Activated CD4-positive, alpha-beta memory T cell treated with anti-CD3 and anti-CD28 coated beads, Interleukin-2, amount 10 ng/mL, durations not matched to agents 7 days and 5 days (primary cell): ENCODE results near the gene WDR7. TPM values are rescaled to one million over a fixed set of nuclear protein-coding genes. Genes with fewer than 3 reads are reported as not detected.

Experiments used
- CTCF ChIA-PET: fragments of 350-600 bp; sonication (Branson Sonifier 250); formaldehyde crosslinking; loops from one replicate; lab custom pipeline; 2021; ENCODE audit warnings: antibody characterized with exemption, inconsistent platforms; lab: Charles Lee
- POLR2A ChIA-PET: fragments of 350-600 bp; sonication (Branson Sonifier 250); formaldehyde crosslinking; loops from one replicate; lab custom pipeline; 2021; ENCODE audit warnings: antibody characterized with exemption; lab: Charles Lee
- DNase-seq: peaks from one replicate; pipeline ENCODE4 v3.0.0-alpha.2; 2020
- H3K27ac Mint-ChIP-seq: one replicate; pipeline ENCODE4 v1.8.0; 2021; ENCODE audit warnings: mild to moderate bottlenecking, mixed read lengths
- H3K27me3 Mint-ChIP-seq: one replicate; pipeline ENCODE4 v1.8.0; 2021; ENCODE audit warnings: mixed read lengths
- H3K36me3 Mint-ChIP-seq: one replicate; pipeline ENCODE4 v1.8.0; 2021; ENCODE audit warnings: low read depth, mixed read lengths
- H3K4me1 Mint-ChIP-seq: one replicate; pipeline ENCODE4 v1.8.0; 2021; ENCODE audit warnings: mixed read lengths
- H3K4me3 Mint-ChIP-seq: one replicate; pipeline ENCODE4 v1.8.0; 2021; ENCODE audit warnings: mild to moderate bottlenecking, mixed read lengths
- H3K9me3 Mint-ChIP-seq: one replicate; pipeline ENCODE4 v1.8.0; 2021; ENCODE audit warnings: mixed read lengths
- total RNA-seq, 2 experiments: library from RNA; stranded (reverse); gene quantifications; one replicate each; pipeline ENCODE4 v1.2.3, GENCODE V29; 2021

The WDR7 gene
- total RNA-seq, 2 experiments from 2014 or later: 29.1 to 33.0 TPM

GRCh38 chr18:56836173-56836572 is 185.0 kb downstream of the WDR7 start:
- ChIA-PET CTCF (no interaction called here), POLR2A (no interaction called here)
- Mint-ChIP-seq H3K4me3 (no peak overlapping the region), H3K27ac (no peak overlapping the region), H3K4me1 (no peaks in the 10 kb centered on the region), H3K27me3 (no peaks in the 10 kb centered on the region), H3K36me3 (peaks cover 3% of the 10 kb centered on the region), H3K9me3 (no peaks in the 10 kb centered on the region)
- DNase-seq: no peak

DNA sequence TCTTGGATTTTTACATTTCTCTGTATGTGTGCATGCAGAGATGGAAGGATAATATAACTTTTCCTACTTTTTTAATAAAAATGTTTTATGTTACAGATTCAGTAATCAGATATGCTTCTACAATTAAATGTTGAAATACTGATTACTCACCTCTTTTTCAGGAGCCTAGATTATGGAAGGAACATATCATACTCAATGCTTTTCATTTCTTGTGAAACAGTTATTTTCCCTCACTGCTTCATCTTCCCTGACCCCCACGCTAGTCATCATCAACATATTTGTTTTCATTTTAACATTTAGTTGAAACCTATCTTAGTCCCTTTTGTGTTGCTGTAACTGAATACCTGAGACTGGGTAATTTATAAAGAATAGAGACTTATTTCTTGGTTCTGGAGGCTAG is 190.7 kb downstream of the WDR7 start:
- H3K4me3 Mint-ChIP-seq: no peak overlapping the region
- POLR2A ChIA-PET: no interaction called here
- H3K27ac Mint-ChIP-seq: no peak overlapping the region
- no peaks in the 10 kb centered on the region for H3K27me3 Mint-ChIP-seq
- peaks cover 3% of the 10 kb centered on the region for H3K36me3 Mint-ChIP-seq
- H3K4me1 Mint-ChIP-seq: no peaks in the 10 kb centered on the region
- no peak for DNase-seq
- no peaks in the 10 kb centered on the region for H3K9me3 Mint-ChIP-seq
- CTCF ChIA-PET: no interaction called here

GRCh38 chr18:56843241-56843640 is 192.1 kb downstream of the WDR7 start:
- ChIA-PET CTCF (interaction anchor here (0.7 kb wide), 1 partner anchor 443 kb away, joined by 3 read pairs; no protein-coding TSS in a partner anchor), POLR2A (no interaction called here)
- no peak overlapping the region for H3K4me3 Mint-ChIP-seq
- H3K27ac Mint-ChIP-seq: no peak overlapping the region
- H3K36me3 Mint-ChIP-seq: peaks cover 4% of the 10 kb centered on the region
- no peak for DNase-seq
- peaks cover 2% of the 10 kb centered on the region for H3K9me3 Mint-ChIP-seq
- H3K27me3 Mint-ChIP-seq: no peaks in the 10 kb centered on the region
- H3K4me1 Mint-ChIP-seq: no peaks in the 10 kb centered on the region

- peaks cover 11% of the 10 kb centered on the region for H3K36me3 Mint-ChIP-seq
- CTCF ChIA-PET: no interaction called here
- no peaks in the 10 kb centered on the region for H3K4me1 Mint-ChIP-seq
- POLR2A ChIA-PET: no interaction called here
- no peak overlapping the region for H3K27ac Mint-ChIP-seq
- H3K4me3 Mint-ChIP-seq: no peak overlapping the region
- no peaks in the 10 kb centered on the region for H3K27me3 Mint-ChIP-seq
- DNase-seq: no peak
- H3K9me3 Mint-ChIP-seq: peaks cover 4% of the 10 kb centered on the region
Measured at GRCh38 chr18:56844556-56844955, 193.4 kb downstream of the WDR7 start.

DNA sequence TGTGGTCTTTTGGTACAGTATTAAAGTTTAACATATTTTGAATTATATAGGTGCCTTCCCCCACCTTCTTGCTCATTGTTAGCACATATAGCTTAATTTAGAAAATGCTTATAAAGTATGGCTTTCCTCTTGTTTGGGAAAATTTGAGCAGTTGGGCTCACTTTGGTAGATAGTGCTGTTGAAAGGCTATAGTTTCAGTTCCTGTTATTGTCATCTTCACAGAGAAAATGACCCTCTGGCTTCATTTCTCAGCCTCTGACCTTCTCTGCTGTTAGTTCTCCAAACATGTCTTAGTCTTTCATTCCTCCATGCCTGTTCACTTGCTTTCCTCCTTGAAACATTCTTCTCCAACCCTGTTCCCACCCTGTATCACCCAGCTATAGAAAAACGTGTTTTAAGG is 200.6 kb downstream of the WDR7 start:
- peaks cover 9% of the 10 kb centered on the region for H3K36me3 Mint-ChIP-seq
- H3K27ac Mint-ChIP-seq: no peak overlapping the region
- H3K9me3 Mint-ChIP-seq: peaks cover 4% of the 10 kb centered on the region
- CTCF ChIA-PET: no interaction called here
- H3K4me3 Mint-ChIP-seq: no peak overlapping the region
- POLR2A ChIA-PET: no interaction called here
- no peaks in the 10 kb centered on the region for H3K27me3 Mint-ChIP-seq
- no peak for DNase-seq
- H3K4me1 Mint-ChIP-seq: no peaks in the 10 kb centered on the region

GRCh38 chr18:56853961-56854360 is 202.8 kb downstream of the WDR7 start:
- peaks cover 3% of the 10 kb centered on the region for H3K36me3 Mint-ChIP-seq
- peaks cover under 1% of the 10 kb centered on the region for H3K9me3 Mint-ChIP-seq

GRCh38 chr18:56861244-56861643 is 210.1 kb downstream of the WDR7 start:
- ChIA-PET CTCF (no interaction called here), POLR2A (no interaction called here)
- Mint-ChIP-seq H3K4me3 (no peak overlapping the region), H3K27ac (no peak overlapping the region), H3K4me1 (no peaks in the 10 kb centered on the region), H3K36me3 (no peaks in the 10 kb centered on the region), H3K27me3 (no peaks in the 10 kb centered on the region), H3K9me3 (no peaks in the 10 kb centered on the region)
- DNase-seq: no peak

More at GRCh38 chr18:56853961-56854360, 202.8 kb downstream of the WDR7 start:
- H3K27ac Mint-ChIP-seq: no peak overlapping the region
- H3K27me3 Mint-ChIP-seq: no peaks in the 10 kb centered on the region
- H3K4me1 Mint-ChIP-seq: no peaks in the 10 kb centered on the region
- no peak for DNase-seq
- CTCF ChIA-PET: no interaction called here
- no peak overlapping the region for H3K4me3 Mint-ChIP-seq
- POLR2A ChIA-PET: no interaction called here

- H3K36me3 Mint-ChIP-seq: no peaks in the 10 kb centered on the region
- no peak for DNase-seq
- no peak overlapping the region for H3K4me3 Mint-ChIP-seq
- POLR2A ChIA-PET: no interaction called here
- no peaks in the 10 kb centered on the region for H3K27me3 Mint-ChIP-seq
- no peaks in the 10 kb centered on the region for H3K4me1 Mint-ChIP-seq
- H3K9me3 Mint-ChIP-seq: no peaks in the 10 kb centered on the region
- CTCF ChIA-PET: interaction anchor here (0.6 to 2.0 kb wide), 9 partner anchors 9 to 693 kb away, joined by 3 to 7 read pairs (median 4); no protein-coding TSS in a partner anchor
- H3K27ac Mint-ChIP-seq: no peak overlapping the region
Measured at GRCh38 chr18:56869189-56869777, 218.1 kb downstream of the WDR7 start.

DNA sequence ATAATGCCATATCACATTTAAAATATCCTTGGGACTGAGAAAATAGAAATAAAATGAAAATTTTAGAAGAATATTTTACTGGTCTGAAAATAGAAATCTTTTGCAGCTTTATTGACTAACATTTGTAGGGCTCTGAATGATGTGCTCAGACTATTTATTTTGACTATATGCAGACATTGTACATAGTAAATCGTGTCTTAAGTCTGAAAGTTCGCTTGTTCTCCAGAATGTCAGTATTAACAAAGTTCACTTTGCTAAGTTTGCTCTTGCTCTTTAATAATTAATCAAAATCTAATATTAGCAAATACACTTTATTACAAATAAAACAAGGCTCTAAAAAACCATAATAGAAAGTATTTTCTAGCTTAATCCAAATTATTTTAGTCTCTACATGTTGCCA is 219.8 kb downstream of the WDR7 start:
- Mint-ChIP-seq H3K9me3 (no peaks in the 10 kb centered on the region), H3K4me3 (no peak overlapping the region), H3K36me3 (no peaks in the 10 kb centered on the region), H3K4me1 (no peaks in the 10 kb centered on the region), H3K27ac (no peak overlapping the region), H3K27me3 (no peaks in the 10 kb centered on the region)
- ChIA-PET POLR2A (no interaction called here), CTCF (no interaction called here)
- no peak for DNase-seq

- Mint-ChIP-seq H3K4me3 (no peak overlapping the region), H3K4me1 (no peaks in the 10 kb centered on the region), H3K9me3 (no peaks in the 10 kb centered on the region), H3K27me3 (no peaks in the 10 kb centered on the region), H3K36me3 (no peaks in the 10 kb centered on the region), H3K27ac (no peak overlapping the region)
- CTCF ChIA-PET: no interaction called here
- no peak for DNase-seq
- POLR2A ChIA-PET: no interaction called here
Measured at GRCh38 chr18:56872140-56872539, 221.0 kb downstream of the WDR7 start.

- Mint-ChIP-seq H3K36me3 (no peaks in the 10 kb centered on the region), H3K9me3 (no peaks in the 10 kb centered on the region), H3K27me3 (no peaks in the 10 kb centered on the region), H3K4me3 (no peak overlapping the region), H3K4me1 (no peaks in the 10 kb centered on the region), H3K27ac (no peak overlapping the region)
- DNase-seq: no peak
- CTCF ChIA-PET: no interaction called here
- POLR2A ChIA-PET: no interaction called here
Measured at GRCh38 chr18:56873441-56874140, 222.4 kb downstream of the WDR7 start.

- ChIA-PET POLR2A (no interaction called here), CTCF (interaction anchor here (1.2 kb wide), 1 partner anchor 9 kb away, joined by 6 read pairs; no protein-coding TSS in a partner anchor)
- no peaks in the 10 kb centered on the region for H3K27me3 Mint-ChIP-seq
- H3K4me1 Mint-ChIP-seq: peaks cover 1% of the 10 kb centered on the region
- no peaks in the 10 kb centered on the region for H3K9me3 Mint-ChIP-seq
- DNase-seq: no peak
- H3K4me3 Mint-ChIP-seq: no peak overlapping the region
- peaks cover 12% of the 10 kb centered on the region for H3K36me3 Mint-ChIP-seq
- no peak overlapping the region for H3K27ac Mint-ChIP-seq
Measured at GRCh38 chr18:56878711-56879110, 227.6 kb downstream of the WDR7 start.

DNA sequence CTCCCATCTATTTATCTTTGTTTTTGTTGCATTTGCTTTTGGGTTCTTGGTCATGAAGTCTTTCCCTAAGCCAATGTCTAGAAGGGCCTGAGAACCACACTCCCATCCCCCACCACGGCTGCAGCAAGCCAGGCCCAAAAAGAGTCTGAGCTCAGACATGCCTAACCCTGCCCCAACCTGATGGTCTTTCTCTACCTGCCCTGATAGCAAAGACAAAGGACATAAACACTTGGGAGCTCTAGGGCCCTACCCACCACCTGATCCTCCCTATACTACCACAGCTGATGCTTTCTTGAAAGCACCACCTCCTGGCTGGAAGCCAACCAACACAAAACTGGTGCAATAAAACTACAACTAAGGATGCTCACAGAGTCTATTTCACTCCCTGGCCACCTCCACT is 233.4 kb downstream of the WDR7 start:
- POLR2A ChIA-PET: no interaction called here
- DNase-seq: no peak
- Mint-ChIP-seq H3K36me3 (peaks cover 24% of the 10 kb centered on the region), H3K4me1 (peaks cover 1% of the 10 kb centered on the region), H3K27ac (no peak overlapping the region), H3K4me3 (no peak overlapping the region), H3K9me3 (peaks cover 2% of the 10 kb centered on the region), H3K27me3 (no peaks in the 10 kb centered on the region)
- CTCF ChIA-PET: no interaction called here

- Mint-ChIP-seq H3K27me3 (no peaks in the 10 kb centered on the region), H3K36me3 (peaks cover 12% of the 10 kb centered on the region), H3K27ac (no peak overlapping the region), H3K4me3 (no peak overlapping the region), H3K9me3 (peaks cover 2% of the 10 kb centered on the region), H3K4me1 (no peaks in the 10 kb centered on the region)
- DNase-seq: no peak
- CTCF ChIA-PET: no interaction called here
- POLR2A ChIA-PET: no interaction called here
Measured at GRCh38 chr18:56888978-56889377, 237.8 kb downstream of the WDR7 start.
